Uterus (tissue), 2 donors: ENCODE results near the gene ADAP1.

Source experiments
- POLR2A ChIP-seq, 2 donors: fragments of 450-650 bp; IDR thresholded peaks; one replicate each; pipeline ENCODE4 v1.6.1; 2016; ENCODE audit warnings: antibody characterized with exemption in 2 of 2, mild to moderate bottlenecking in 1 of 2, moderate library complexity in 1 of 2
- TF ChIP-seq, protein P1 (sequence below), 4 experiments: fragments of 200-600 bp in 2 of 4; fragments of 450-650 bp in 2 of 4; sonication (generic) in 2 of 4; IDR thresholded peaks; one replicate each; pipeline ENCODE4 v1.5.1; 2016 to 2019; ENCODE audit warnings: antibody characterized with exemption in 4 of 4, mild to moderate bottlenecking in 2 of 4, moderate library complexity in 1 of 4

DNA sequence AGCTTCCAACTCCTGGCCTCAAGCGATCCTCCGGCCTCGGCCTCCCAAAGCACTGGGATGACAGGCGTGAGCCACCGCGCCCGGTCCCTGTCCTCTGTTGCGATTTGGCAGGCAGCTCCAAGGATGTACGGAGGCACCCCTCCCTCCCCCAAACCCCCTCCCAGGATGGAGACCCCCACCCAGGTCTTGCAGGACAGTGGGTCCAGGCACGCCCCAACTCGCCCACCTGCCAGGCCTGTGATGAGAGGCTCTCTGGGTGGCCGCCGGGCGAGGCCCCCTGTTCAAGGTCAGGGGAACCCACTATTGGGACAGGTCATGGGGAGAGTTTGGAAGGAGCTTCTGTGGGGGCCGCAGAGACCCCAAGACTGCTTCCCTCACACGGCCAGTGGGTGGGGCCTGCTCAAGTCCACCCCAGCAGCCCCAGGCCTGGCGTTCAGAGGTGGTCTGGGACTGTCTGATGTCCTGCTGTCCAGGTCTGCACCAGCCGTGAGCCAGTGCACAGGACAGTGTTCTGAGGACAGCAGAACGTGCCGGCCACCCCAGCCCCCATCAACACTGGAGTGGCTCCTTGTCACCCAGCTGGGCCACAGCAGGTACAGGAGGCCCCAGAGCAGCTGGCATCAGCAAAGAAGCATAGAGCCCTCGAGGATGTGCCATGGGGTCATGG, 2.5 kb downstream of the ADAP1 start:
- TF ChIP-seq, protein P1, sequence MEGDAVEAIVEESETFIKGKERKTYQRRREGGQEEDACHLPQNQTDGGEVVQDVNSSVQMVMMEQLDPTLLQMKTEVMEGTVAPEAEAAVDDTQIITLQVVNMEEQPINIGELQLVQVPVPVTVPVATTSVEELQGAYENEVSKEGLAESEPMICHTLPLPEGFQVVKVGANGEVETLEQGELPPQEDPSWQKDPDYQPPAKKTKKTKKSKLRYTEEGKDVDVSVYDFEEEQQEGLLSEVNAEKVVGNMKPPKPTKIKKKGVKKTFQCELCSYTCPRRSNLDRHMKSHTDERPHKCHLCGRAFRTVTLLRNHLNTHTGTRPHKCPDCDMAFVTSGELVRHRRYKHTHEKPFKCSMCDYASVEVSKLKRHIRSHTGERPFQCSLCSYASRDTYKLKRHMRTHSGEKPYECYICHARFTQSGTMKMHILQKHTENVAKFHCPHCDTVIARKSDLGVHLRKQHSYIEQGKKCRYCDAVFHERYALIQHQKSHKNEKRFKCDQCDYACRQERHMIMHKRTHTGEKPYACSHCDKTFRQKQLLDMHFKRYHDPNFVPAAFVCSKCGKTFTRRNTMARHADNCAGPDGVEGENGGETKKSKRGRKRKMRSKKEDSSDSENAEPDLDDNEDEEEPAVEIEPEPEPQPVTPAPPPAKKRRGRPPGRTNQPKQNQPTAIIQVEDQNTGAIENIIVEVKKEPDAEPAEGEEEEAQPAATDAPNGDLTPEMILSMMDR (IDR thresholded peaks at IDR 0.05): no peak
- TF ChIP-seq POLR2A (IDR thresholded peaks at IDR 0.05): no peak
